GM19025 (cell line): ENCODE data around the gene CBFA2T3.

Source experiments
- ATAC-seq: cut with Tn5 transposase; IDR thresholded peaks from one replicate; pipeline ENCODE4 v1.9.1; 2021; ENCODE audit warnings: mild to moderate bottlenecking, low read depth, moderate library complexity; ENCODE audit not compliant: unreplicated experiment

CBFA2T3 gene

DNA sequence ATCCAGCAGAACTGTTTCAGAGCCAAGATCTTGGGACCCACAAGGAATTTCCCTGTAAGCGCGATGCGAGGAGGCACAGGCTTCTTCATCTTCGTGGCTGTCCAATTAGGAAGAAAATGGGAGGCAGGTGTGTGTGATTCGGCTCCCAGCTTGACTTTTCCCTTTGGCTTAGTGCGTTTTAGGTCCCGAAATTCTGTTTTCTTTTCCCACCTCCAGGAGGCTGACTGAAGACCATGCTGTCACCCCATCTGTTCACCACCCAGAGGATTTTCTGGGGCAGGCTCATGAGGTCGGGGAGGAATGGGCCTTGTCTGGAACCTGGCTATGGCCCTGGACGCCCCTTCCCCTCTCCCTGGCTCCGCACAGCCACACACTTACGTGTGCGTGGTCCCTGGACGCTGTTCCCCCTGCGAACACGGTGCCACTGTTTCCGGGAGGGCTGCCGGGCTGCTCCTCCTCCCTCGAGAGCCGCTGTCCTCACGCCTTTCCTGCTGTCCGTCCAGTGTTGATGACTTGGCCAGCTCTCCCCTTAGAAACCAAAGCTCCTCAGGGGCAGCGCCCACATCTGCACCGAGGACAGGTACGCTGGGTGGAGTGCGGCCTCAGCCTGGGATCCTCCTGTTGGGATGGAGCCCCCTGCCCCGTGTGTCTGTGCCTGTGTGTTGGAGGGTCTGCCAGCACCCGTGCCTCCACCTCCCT is 107.9 kb downstream of the CBFA2T3 start:
- no peak for ATAC-seq

DNA sequence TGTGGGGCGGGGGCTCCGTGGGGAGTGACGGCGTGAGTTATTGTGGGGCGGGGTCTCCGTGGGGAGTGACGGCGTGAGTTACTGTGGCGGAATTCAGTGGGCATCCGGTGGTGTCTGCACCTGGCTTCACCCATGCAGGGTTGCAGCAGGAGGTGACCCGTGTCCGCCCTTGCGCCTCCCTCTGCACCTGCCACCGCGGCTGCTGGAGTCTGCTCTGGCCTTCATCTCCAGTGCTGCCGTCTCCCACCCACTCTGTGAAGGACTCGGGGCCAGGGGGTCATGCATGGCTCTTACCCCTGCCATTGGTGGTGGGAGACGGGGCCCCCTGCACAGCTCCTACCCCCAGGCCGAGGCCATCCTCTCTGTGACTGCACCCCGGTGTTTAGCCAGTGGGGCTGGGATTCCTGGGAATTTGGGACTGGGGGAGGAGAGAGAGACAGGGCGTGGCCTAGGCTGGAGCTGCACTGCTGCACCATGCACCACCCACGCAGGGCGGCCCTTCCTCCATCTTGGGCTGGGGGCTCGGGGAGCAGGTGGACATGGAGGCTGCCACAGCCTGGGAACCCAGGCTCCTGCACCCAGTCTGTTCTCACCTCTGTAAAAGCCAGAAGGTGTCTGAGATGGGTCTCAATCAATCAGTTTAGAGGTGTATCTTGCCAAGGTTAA is 109.3 kb downstream of the CBFA2T3 start:
- ATAC-seq, result no peak

DNA sequence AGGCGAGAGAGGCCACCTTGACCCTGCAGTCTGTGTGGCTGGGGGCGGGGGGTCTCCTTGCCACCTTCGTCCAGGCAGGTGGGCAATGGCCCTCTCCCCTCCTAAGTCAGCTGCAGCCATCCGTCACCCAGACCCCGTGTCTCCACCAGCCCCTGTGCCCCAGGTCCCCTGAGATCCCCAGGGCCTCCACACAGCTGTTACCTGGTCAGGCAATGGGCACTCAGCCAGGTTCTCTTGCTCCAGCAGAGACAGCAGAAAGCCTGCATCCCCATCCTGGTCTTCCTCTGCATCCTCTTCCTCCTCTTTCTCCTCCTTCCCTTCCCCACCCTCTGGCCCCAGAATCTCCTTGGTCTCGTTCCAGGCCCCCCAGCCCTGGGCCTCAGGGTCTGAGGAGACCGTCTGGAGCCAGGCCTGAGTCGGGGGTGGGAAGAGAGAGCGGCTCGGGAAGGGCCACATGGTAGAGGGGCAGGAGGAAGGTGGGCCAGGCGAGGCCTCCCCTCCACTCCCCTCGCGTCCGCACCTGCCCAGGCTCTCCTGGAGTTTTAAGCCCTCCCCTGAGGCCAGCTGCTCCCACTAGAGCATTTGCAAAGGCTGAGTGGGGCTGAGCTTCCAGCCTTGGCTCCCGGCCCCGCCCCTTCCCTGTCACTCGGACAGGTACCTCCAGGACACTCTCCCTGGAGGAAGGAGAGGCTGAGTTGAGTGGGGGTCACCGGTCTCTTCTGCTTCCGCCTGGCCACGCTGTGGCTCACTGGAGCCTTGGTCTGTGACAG is 110.7 kb downstream of the CBFA2T3 start, which contains the start of gene PABPN1L:
PABPN1L (minus strand) TSS at position 510 of the 770 bp plus-strand sequence; CDS start at position 456, 54 bp downstream.
- no peak for ATAC-seq

DNA sequence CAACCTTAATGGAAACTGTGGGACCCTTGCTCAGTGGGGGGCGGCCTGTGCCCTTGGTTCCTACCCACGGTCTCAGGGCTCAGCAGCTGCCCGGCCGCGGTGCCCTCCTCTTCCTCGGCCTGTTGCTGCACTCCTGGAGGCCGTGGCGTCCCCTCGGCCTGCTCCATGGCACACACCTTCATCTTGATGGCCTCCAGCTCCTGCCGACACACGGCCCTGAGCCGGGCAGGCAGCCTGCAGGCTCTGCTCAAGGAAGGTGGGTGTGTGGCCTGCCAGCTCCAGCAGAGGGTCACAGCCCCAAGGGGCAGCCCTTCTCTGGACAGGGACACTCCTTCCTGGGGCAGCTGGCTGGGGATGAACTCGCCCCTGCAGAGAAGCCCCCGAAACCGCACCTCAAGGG is 111.3 kb downstream of the CBFA2T3 start:
- ATAC-seq, result no peak

DNA sequence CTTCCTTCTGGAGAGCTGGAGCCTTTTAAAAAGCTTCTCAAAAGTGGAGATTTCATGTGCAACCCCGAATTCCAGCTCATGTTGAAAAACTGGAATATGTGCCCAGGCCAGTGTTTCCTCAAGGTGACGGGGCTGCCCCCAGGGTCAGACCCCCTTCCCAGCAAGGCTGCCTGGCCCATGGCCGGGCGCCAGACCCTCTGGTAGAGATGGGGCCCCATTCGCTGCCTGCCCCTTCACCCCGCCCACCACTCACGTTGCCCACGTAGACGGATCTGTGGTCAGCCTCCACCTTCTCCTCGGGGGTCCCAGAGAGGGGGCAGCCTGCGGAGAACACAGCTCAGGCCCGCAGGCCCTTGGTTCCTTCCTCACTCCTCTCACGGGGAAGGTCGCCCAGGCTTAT is 111.7 kb downstream of the CBFA2T3 start:
- ATAC-seq, result no peak

DNA sequence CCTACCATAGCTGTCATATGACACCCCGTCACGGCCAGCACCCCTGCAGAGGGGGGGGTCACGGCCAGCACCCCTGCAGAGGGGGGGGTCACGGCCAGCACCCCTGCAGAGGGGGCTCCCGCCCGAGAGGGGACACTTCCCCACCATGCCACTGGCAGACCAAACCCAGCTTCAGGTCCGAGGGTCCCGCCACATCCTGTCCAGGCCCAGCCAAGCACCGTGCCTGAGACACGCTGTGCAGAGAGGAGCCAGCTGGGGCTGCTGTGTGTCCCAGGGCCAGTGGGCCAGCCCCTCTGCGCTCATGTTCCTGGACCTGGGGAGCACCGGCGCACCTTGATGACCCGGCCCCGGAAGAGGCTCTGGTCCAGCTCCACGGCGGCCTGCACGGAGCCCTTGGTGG is 112.5 kb downstream of the CBFA2T3 start:
- no peak for ATAC-seq

DNA sequence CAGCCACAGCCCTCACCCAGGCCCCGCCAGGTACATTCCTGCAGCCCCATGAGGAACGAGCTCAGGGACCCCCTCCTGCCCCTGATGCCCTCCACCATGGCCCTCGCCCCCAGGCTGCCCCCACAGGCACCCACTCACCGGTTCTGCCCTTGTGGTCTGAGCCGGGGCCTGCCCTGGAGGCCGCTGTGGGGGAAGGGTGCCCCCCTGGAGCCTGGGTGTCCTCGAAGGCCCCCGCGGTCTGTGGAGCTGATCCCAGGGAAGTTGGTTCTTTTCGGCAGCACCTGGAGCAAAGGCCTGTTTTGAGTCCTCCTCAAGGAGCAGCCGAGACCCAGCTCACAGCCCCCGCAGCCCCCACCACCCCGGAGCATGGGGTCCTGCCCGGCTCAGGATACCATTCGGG is 112.9 kb downstream of the CBFA2T3 start:
- no peak for ATAC-seq

DNA sequence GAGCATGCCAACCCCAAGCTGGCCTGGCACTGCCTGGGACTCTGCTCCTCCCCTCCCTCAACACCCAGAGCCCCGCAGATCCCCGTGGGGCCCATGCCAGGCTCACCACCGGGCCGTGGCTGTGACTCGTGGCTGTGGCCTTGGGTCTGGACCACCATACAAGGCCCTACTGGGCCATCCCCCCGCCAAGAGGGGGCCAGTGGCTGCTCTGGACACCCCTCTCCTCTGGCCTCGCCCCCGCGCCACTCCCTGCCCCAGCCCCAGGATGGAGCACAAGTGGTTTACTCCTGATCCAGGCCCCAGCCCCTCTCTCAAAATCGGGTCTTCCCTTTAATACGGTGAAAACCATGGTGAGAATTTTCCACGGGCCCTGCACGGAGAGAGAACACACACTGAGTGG is 113.6 kb downstream of the CBFA2T3 start:
- no peak for ATAC-seq

DNA sequence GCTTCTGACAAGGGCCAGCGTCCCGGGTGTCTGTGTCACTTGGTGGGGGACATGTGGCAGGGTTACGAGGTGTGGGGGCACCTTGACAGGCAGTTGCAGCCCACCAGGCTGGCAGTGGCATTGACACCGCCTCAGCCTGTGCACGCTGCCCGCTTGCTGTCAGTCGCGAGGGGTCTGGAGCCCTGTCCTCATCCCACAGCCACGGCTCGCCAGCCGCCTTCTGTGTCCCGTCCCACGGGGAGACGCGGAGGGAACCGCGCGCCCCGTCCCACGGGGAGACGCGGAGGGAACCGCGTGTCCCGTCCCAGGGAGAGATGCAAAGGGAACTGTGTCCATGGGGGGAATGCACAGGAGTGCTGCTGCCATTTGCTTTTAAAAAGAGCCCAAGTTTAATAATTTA is 114.0 kb downstream of the CBFA2T3 start:
- ATAC-seq, result no peak

DNA sequence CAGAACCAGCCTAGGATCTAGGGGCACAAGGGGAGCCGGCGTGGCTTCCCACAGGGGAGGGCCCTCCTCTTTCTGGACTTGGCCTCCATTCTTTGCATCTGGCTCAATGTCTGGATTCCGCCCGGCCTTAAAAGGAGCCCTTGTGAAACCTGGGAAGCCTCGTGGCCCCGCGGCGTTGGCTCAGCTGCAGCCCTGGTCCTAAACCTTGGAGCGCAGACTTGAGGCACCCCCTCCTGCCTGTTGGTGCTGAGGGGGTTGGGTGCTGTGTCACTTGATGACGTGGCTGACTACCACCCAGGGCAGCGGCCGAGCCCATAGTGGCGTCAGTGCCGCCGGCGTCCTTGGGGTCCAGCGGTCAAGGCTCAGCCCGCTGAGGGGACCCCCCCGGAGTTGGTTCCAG is 115.6 kb downstream of the CBFA2T3 start:
- no peak for ATAC-seq

DNA sequence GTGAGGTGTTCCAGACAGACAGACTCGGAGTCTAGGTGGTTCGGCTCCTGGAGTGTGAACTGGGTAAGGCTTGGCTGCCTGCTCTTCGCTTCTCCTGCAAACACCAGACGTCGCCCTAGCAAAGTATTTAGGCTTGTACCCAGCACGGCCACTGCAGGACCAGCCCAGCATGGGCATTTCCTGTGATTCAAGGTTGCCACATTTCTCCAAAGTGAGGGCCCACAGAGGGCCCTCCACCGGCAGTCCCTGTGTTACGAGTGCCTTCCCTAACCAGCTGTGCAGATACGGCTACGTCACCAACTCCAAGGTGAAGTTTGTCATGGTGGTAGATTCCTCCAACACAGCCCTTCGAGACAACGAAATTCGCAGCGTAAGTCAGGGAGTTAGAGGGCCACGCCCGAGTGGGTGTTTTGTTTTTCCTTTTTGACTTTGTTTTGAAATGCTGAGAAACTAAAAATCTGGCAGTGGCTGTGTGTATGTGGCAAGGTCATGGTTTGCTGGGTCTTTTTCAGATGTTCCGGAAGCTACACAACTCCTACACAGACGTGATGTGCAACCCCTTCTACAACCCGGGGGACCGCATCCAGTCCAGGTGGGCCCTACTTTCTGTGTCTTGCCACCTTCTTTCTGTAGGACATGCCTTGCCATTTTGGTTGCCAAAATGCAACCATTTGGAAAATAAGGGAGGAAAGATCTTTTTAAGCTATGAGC is 117.5 kb downstream of the CBFA2T3 start:
- ATAC-seq, result no peak

DNA sequence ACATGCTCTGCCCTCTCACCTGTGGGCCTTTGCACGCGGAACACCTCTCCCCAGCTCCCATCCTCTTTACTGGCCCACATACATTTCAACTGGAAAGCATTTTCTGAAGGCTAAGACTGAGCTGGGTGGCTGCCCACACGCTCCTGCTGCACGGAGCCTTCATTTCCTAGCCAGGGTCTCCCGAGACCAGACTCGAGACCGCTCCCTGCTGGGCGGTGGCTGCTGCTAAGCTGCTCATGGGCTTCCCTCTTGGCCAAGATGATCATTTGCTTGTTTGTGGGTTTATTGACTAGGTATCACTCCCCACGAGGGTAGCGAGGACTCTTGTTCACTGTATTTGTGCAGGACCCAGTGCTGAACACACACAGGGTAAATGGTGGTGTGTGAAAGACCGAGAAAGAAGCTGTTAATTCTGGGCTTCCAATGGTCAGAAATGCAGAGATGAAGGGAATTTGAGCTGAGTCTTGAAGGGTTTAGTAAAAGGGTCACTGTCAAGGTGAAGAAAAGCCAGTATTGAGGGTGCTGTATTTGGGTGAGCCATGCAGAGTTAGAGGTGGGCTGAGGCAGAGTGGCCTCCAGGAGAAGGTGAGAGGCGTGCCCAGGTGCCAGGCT is 119.2 kb downstream of the CBFA2T3 start:
- ATAC-seq, result peak; percentile 27

DNA sequence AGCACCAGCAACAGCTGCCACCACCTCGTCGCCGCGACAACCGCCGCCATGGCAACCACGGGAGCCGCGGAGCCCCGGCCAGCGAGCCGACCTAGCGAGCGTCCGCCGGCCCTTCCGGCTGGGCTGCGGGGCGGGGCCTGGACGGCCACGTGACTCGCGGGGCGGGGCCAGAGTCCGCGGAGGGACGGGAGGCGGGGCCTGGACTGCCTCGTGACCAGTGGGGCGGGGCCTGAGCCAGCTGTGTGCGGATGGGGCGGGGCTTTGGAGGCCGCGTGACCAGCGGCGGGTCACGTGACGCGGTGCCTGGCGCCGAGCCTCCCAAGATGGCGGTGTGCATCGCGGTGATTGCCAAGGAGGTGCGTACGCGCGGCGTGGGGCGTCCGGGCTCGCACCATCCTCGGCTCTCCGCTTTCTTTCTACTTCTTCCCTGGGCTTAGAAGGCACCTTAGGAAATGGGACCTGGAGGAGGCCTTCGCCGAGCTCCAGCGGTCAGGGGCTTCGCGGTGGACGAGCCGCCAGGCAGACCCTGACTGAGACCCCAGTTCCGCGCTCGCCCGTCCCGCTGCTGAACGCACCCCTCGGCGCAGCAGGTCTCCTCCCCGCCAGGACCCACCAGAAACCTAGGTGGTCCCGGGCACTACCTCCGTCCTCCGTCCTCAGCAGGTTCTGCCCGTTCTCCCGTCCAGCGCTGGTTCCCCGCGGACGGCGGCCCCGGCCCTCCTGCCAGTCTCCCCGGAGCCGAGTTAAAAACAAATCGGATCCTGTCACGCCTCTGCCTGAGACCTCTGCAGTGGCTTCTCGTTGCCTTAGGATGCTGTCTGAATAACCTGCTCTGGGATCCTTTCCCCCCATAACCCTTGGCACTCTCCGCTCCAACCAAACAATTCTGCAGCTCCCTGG is 119.9 kb downstream of the CBFA2T3 start, which contains the start of the genes GALNS and TRAPPC2L:
GALNS (minus strand) TSS at position 120 of the 900 bp plus-strand sequence; CDS start at position 50, 70 bp downstream.
TRAPPC2L (plus strand) TSS at position 300 of the 900 bp plus-strand sequence; CDS start at position 324, 24 bp downstream.
- ATAC-seq, result peak; percentile 76

DNA sequence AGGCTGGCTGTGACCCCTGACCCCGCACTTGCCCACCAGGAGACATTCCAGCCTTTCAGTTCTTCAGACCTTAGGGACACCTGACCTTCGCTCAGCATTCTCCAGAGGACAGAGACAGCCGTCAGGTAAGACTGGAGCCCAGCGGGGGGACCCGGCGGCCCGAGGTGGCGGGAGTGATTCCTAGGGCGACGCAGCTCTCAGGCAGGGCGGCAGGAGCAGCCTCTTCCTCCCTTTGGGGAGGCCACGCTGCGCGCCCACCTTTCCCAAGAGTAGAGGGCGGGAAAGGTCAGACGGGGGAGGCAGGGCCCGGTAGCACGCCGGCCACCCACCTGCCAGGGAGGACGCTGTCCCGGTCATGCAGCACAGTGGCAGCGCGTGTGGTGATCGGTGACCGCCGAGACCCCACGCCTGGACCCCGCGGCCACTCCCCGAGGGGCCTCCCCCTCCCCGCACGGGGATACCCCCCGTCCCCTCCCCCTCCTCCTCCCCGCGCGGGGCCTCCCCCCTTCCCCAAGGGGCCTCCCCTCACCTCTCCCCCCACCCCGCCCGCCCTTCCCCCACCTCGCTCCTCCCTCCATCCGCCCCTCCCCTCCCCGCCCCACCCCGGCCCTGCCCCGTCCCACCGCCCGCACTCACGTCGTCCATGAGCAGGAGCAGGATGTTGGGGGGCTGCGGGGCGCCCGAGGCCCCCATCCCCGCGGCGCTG is 120.7 kb downstream of the CBFA2T3 start:
- ATAC-seq, result no peak

DNA sequence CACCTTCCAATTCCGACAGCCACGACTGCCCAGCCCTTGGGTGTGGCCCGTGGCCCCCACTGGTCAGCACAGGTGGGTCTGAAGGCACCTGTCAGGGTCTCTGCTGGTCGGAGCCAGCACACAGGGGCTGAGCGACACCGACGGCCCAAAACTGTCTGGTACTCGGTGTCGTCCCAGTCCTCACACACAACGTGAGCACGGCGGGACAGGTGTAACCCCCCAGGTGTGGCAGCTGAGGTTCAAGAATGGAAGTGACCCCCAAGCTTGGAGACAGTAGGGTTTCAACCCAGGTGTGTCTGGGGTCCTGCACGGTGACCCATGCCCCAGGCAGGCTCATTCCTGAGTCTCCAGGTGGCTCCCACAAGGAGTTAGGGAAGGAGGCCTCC is 121.3 kb downstream of the CBFA2T3 start:
- ATAC-seq, result no peak

DNA sequence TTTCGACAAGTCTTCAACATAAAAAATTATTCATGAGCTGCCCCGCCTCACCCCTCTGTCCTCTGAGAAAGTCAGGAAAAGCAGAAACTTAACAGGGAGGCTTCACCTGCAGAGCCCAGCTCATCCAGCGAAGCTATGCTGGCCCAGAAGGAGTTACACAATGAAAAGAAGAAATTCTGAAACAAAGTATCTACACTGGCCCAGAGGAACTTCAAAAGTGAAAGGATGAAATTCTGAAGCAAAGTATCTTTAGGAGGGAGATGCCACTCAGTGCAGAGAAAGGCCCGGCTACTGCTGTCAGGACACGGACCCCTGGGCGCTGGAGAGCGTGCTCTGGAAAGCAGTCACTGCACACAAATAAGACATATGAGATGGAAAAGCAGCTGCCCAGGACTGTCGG is 121.8 kb downstream of the CBFA2T3 start:
- ATAC-seq, result no peak

DNA sequence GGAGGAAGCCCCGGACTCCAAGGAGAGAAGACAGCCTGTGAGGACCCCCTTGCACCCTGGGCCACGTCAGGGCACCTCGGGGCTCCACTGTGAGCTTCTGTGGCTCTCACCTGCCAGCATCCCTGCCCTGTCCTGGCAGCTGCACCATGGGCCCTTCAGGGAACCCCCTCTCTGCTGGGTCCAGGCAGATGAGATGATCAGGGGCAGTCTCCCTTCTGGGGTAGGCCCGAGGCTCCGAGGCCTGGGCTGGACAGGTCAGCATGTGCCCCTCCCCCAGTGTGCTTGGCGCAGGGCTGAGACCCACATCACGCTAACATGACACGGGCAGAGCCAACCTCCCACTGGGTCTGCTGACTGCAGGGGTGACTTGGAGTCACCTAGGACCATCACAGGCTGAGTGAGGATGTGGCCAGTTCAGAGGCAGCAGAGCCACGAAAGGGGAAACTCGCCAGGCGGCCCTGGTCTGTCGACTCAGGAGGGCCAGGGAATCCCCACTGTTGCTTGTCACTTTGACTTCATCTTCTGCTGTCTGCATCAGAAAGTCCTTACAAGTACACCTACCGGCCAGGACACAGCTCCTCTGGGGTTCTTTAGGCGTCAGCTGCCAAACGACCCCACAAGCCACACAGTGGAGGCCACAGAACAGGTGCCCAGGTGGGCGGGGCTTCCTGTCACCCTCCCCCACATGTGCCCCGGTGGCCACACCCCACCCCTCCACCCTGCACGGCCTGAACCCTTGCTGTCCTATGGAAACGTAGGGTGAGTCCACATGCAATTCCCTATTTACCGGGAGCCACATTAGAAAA is 122.5 kb downstream of the CBFA2T3 start:
- ATAC-seq, result no peak
